Suppressor macrophage treated with lipopolysaccharide for 4 hours (primary cell): ENCODE measurements around the gene POU2AF1.

Experiments
- DNase-seq: peaks from one replicate; pipeline ENCODE4 v3.0.0-alpha.2; 2020

POU2AF1 gene, protein sequence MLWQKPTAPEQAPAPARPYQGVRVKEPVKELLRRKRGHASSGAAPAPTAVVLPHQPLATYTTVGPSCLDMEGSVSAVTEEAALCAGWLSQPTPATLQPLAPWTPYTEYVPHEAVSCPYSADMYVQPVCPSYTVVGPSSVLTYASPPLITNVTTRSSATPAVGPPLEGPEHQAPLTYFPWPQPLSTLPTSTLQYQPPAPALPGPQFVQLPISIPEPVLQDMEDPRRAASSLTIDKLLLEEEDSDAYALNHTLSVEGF

DNA sequence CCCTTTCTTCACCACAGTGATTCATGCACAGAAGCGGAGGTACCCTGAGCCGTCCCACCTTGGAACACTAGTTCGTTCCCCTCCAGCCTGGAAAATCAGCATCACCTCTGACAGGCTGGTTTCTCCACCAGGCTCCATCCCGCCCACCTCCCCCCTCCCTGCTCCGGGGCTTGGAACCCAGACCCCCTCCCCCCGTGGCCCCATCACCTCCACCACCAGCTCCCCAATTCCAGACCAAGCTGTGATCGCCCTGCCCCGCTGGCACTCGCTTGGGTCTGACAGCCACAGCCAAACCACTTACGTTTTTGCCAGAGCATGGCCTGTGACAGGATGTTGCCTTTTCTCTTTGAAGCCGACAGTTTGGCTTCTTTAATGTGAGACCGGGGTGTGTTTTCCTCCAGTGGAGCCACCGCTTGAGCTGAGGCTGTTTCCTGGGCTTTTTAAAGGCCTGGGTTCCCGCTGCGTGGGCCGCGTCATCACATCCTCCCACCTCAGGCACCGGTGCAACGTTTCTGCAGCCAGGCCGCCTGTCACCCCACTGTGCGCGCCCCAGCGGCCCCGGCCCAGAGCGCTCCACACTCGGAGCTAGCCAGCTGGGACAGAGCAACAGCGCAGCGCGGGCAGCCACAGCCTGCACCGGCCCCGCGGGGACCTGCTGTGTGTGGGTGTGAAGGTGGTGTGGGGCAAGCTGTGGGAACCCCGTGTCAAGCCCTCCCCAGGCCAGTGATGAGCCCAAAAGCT is at the start of gene POU2AF1:
TSS of gene POU2AF1 (minus strand) at position 415 of the 741 bp plus-strand sequence. CDS start at position 317, 98 bp downstream.
- DNase-seq = no peak

DNA sequence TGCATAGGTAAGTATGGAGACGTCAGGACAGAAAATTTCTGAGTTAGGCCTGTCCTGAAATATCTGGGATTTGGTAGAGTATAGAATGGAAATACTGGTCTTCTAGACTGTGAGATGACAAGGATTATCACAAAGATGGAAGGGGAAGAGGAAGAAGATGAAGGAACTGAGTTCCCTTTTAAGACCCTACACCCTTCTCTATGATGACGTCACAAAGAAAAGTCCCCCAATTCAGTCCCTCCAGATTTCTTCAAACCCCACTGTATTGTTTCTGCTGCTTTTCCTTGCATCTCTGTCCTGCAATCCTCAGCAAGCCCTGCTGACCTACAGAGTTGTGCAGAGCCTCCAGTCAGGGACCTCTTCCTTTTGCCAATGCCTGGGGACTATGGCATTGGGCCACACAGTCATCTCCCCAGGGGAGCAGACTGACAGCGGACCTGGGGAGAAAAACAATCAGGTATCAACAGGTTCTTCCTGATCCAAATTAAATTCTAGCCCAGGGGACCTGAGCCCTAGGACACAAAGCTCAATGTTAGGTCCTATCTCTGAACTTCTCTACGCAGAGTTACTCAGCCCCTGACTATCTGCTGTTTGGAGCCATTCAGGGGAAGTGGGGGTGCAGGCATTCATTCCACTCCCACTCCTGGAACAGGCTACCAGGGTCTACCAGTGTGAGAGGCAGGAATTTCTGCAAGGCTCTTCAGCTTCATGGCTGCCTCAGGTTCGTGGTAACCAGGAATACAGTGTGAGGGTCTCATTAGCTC is 49.2 kb upstream of the POU2AF1 start:
- no peak for DNase-seq

DNA sequence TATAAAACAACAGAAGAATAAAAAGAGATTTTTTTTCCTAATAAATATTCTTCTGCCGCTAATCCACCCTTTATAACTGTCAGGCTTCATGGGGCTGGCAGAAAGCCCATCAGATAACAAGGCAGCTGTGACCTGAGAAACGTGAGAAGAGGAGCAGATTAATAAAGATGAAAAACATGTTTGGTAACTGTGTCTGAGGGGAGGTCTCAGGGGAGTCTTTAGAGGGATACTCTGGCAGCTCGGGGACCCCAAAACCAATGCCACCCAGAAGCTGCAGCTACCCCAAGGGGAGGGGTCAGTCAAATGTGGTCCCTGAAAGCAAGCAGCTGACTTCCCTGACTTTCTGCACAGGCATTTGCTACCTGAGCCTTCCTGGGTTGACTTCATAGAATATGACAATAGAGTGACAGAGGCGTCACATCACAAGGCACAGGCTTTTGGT is 48.4 kb upstream of the POU2AF1 start:
- DNase-seq = no peak

DNA sequence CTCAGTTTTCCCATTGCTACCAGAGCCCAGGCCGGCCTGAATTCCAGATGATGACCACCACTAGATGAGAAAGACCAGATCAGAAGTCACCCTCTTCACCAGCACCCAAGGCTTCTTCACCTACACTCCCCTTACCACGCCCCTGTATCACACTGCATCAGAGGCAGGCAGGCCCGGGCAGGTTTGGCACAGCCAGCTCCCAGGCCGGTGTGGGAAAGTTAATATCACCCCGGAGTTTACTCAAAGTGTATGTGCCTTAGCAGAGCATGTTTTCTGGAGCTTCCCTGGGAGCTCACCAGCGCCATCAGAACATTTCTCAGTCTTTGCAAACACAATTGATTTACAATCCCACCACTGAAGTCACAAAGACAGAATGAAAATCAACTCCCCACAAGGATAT is 47.5 kb upstream of the POU2AF1 start:
- DNase-seq = no peak

DNA sequence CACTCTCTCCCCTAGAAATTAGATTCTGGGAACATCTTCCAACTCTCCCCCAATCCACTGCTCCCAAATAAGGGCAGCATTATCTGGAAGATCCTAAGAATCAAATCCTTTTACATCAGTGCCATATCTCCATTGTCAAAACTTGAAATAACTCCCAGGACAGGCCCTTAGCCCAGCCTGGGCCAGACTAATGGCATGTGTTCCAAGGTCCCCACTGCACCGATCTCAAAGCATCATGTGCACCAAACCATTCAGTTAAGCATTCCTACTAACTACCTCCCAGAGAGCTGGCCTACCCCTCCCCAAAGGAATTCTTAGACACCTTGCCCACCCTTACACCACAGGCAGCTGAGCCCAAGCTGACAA is 44.2 kb upstream of the POU2AF1 start:
- no peak for DNase-seq

DNA sequence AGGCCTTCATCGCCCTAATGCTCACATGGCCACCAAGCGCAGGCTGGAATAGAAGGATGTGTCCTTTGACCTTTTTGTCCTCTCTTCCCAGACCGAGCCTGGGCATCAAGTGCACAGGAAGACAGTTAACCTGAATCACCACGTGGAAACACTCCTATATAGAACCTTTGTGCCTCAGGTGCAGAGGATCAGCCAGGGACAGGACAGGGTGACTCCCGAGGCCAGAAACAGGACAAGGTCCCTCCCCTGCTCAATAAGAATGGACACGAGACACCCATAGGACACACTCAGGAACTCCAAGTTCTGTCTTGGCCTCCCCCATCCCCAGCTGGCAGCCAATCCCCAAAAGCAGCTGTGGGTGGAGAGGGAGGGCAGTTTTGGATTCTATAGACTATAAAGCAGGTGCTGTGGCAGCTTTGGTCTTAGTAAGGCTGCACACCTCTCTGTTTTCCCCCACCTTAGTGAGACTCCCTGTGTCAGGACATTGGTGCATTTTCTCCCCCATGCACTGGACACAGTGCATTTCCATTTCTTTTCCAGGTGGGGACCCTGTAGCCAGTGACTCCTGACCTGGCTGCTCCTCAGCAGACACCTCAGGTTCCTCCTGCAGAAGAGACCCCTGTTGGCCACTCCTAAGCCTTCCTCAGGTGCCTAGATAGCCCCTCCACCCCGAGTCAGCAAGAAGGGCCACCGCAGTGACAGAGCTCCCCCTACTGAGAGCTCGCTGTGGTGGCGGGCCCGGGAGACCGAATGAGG is 43.6 kb upstream of the POU2AF1 start:
- DNase-seq = peak; percentile 41

DNA sequence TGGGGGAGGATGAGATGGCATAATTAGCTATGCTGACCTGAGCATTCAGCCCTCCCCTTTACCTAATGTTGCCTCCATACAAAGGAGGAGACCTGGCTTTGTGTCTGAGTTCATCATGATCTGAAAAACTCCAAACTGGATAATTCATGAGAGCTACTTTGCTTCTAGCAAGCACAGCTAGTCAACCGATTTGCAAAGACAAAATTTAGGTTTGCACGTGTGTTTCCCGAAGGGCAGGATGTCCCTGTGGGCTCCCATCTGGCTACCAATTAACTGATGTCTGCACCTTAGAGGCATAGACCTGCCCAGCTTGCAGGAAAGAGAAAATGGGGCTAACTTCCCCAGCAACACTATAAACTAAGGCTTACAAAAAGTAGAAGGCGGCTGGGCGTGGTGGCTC is 42.2 kb upstream of the POU2AF1 start:
- no peak for DNase-seq

DNA sequence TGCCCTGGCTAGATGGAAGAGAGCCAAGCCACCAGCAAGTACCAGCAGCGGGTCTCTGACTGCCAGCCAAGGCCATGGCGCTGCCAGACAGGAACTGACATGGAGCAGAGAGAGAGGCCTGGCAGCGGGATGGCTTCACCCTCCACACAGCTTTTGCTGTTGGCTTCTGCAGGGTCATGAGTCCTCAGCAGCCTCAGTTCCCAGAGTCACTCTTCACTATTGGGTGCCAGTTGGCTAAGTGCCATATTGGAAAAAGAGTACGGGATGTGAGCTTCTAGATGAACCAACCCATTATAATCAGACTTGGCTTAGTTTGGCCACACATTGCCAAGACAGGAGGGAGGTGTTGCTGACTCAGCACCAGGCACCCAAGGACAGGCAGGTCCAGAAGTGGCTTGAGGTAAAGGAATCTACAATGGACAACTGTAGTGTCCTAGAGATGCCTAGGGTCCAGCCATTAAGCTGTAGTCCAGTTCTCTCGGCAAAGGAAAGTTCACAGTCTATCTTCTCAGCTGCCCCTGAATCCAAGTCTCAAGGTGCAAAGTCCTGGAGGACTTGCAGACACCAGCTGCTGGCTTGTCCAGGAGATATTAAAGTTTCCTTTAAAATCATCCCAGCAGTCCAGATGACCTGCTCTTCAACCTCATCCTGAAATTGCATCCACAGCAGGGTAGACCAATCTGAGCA is 40.7 kb upstream of the POU2AF1 start:
- DNase-seq = no peak

DNA sequence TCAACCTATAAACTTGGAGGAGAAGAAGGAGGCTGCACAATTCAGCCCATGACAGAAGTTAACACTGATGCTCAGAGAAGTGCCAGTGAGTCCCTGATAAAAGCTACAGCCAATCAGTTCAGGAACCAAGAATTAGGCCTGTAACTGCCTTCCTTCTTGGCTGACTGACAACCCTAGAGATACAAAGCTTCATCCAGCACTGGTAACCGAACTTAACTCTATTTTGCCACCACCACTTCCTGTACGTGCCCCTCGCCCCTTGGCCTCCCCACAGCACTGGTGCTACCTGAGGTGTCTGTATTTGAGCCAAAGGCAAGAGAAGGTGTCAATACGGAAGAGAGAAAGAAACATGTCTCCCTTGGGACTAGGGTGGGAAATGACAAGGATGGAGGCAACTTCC is 40.1 kb upstream of the POU2AF1 start:
- DNase-seq = no peak

DNA sequence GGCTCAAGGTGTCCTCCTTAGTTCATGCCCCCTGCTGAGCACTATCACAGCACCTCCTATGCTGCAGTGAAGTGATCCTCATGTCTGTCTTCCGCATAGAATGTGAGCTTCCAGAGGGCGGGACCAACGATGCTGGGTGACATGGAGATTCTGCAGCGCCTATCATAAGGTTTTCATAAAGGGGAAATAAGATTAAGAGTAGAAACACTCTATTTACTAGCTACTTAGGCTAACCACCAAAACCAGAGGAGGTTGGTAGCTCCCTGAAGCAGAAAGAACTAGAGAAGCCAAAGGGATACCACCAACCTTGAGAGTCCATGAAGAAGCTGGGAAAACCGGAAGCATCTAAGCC is 39.3 kb upstream of the POU2AF1 start:
- no peak for DNase-seq

DNA sequence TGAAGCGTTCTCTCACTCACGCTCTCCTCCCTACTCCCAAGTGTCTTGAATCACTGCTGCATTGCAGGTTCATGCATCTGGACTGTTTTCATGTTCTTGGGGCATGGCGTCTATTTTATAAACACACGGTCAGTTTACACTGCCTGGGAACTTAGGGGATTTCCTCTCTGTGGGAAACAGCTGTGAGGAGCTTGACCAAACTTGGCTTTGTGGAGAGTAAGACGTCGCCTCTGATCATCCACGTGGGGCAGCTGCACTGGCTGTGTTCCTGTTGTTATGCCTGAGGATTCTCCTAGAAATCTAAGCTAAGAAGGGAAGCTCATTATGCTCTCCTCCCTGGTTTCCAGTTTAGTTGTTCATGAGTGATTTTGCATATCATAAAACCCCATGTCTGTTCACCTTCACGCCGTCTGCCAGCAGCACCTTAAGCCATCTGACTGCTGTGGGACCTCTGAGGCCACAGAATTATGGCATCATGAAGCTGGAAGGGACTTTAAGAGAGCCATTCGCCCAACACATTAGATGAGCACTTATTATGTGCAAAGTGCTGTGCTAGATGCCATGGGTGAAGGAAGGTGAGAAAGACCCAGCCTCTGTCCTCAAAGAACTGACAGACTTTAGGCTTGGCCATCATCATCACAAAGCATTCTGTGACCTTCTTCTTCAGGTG is 38.8 kb upstream of the POU2AF1 start:
- DNase-seq = peak; percentile 36

DNA sequence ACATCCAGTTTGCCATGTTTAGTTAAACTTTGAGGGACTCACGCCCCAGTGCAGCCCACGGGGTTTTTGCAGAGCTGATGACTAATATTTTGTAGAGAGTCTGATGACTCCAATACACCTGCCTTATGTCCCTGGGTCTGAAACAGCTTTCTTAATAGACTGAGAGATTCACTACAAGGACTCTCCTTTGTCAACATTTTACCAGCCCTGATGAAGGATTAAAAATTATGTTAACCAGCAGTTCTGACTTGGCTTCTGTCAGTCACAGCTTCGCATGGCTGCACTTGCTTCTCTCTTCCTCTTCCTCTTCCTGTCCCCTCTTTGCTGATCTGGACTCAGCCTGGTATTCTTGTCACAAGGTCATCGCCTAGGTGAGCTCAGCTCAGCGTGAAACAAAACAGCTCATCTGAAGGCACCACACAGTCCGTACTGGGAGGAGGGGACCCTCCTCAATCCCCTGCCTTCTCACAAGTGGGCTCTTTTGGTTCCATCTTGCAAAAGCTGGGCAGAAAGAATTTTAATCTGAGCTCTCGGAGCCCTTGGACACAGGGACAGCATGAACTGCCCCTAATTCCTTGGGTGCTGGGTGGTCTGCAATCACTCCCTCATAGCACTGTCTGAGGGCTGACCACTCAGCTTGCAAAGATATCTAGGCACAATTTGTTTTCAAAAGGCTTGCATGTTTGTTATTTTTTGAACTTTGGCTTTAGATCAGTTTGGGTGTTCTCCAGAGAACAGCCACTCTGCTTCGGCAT is 38.1 kb upstream of the POU2AF1 start:
- peak; percentile 25 for DNase-seq

DNA sequence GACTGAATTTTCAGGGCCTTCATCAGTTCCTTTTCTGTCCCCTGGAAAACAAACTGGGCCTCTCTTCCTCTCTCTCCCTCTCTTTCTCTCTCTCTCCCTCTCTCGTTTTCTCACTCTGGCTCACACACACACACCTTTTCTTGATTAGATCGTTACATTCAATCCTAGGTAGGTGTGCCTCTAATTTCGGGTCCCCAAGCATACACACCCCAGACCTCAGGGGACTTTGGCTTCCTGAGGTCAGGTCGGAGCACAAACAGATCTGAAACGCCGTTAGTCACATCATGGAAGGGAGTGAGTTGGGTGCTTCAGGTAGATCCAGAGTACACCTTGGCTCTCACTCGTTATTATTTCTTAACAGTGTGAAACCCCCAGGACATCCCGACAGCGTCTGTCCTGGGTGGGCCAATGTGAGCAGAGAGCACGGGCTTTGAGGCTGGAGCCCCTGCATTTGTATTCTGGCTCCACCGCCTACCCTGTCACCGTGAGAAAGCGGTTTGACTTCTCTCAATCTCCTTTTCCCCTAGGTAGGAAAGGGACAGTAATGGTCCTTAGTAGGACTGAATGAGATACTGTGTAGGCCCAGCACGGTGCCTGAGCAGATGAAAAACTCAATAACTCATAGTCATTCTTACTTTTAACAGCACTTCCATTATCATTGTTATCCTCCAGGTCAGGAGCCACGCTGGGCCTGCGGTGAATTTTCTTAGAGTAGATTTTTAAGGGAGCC is 37.3 kb upstream of the POU2AF1 start:
- no peak for DNase-seq

DNA sequence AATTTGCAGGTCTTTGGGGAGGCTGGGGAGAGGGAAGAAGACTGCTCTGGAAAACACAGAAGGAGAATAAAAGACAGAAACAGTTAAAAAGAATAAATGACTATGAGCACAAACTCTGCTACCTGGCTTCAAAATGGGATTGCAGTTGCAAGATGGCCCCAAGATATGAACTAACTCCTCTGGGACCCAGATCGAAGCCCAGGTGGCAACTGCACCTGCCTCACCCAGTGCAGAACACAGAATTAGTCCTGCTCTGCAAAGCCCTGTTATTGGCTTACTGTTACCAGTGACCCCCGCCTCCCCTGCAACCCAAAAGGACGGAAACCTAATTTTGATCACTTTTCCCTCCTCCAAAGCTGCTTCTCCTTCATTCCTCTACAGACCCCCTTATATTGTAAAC is 35.9 kb upstream of the POU2AF1 start:
- no peak for DNase-seq

DNA sequence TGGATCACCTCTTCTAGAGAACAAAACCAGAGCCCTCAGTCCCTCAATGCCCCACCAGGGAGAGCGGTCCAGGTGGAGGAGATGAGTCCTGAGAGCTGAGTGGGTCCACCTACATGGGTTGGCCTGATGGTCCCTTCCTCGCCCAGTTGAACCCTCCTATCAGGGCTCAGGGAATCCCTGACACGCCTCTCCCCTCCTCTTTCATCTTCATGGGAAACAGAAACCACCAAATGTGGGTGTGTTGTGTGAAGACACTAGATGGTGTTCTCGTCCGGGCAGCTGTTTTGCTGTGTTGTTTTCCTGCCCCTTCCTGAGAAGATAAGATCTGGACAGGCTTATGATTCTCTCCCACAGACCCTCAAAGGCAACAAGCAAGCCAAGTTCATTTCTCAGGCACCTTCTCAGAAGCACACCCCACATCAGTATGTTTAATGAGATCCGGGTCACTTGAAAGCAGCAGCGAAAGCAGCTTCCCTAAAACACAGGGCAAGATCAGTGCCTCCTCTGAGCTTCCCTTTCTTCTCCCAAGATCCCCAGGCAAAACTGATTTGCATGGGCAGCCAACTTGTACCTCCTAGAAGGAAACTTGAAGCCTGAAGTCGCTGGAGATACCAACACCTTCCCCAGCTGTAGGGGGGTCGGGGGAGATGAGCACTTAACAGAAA is 35.3 kb upstream of the POU2AF1 start:
- DNase-seq = peak; percentile 52

DNA sequence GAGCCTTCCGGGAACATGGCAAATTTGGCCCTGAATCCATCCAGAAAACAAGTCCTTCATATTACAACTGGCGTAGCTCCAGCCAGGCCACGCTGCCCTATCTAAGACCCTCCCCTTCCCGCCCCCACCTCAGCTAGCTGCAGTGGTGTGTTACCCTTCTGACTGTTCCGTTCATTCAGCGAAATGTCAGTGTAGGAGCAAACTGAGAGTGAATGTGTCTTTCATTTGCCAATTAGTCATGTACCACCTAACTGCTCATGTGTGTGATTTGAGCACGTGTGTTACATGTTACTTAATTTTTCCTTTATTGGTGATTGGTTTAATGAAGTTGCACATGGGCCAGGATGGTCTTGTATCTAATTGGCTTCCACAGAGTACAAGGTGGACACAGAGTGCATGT is 34.8 kb upstream of the POU2AF1 start:
- no peak for DNase-seq

DNA sequence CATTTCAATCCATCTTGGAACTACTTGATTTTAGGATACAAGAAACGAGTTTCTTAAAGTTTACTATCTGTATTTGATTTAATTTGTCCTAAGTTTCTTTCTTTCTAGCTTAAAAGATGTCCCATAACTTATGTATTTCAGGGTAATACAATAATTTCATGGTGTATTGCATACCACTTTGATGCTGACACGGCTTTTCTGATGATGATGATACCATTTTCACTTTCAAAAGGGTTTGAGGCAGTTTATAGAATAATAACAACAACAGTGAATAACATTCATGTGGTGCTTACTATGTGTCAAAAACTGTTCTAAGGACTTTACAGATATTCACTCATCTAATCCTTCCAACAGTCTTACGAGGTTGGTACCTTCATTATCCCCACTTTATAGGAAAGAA is 33.2 kb upstream of the POU2AF1 start:
- no peak for DNase-seq

DNA sequence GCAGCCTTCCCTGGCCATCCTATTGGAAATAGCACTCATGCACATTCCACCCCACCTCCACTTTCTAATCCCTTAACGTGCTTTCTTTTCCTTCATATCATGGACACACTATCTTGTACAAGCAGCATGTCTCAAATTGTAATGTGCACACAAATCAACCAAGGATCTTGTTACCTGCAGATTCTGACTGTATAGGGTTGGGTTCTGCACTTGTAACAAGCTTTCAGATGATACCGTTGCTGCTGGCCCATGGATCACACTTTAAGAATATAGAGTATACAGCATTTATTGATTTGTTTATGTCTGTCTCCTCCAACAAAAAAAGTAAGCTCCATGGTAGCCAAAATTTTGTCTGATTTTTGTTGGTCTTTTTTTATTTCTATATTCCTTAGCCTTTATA is 32.4 kb upstream of the POU2AF1 start:
- DNase-seq = no peak

DNA sequence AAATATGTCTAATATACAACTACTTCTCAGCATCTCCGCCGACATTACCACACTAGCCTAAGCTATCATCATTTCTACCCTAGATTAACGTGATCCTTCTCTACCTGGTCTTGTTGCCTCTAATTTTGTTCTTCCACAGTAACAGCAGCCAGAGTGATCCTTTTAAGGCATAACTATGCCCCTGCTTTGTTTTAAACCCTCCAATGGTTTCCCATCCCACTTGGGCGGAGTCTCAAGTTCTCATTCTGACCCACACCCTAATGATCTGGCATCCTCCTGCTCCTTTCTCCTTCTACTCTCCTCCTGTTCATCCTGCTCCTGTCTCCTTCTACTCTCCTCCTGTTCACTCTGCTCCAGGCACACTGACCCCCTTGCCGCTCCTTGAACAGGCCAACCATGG is 31.9 kb upstream of the POU2AF1 start:
- DNase-seq = no peak

DNA sequence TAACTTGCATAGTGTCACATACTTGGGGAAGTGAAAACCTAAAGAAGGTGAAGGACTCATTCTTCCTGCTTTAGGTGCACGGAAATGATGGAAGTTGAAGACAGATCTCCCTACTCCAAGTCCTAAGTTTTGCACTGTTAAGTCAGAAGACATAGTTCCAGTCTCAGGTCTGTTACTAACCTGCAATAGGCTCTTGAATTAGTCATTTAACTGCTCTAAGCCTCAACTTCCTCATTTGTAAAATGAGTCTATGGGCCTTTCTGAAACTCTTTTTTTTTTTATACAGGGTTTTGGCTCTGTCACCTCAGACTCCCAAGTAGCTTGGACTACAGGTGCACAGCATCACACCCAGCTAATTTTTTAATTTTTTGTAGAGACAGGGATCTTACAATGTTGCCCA is 30.8 kb upstream of the POU2AF1 start:
- peak; percentile 53 for DNase-seq
